Heart left ventricle (tissue), 13 donors: ENCODE results near the gene FTO.

ENCODE experiments used
- POLR2A ChIP-seq, 2 donors: fragments of 450-650 bp; IDR thresholded peaks; one replicate each; pipeline ENCODE4 v1.6.1; 2017; ENCODE audit warnings: antibody characterized with exemption in 2 of 2, mild to moderate bottlenecking in 2 of 2, moderate library complexity in 2 of 2
- TF ChIP-seq, protein P1 (sequence below), 12 donors: fragments of 200-600 bp; sonication (generic) in 4 of 12; IDR thresholded peaks; one replicate each; pipeline versions ENCODE4 v1.5.0 to v1.8.0; 2018 to 2022; ENCODE audit warnings: antibody characterized with exemption in 12 of 12, mild to moderate bottlenecking in 5 of 12
- donor health status: ischemic (EF 13 %, LVEDD 7.1; RV severe dilation, severe dysfunction).
- donor health status: DM: no; HTN: yes; CAD: no.
- donor health status: DM: no; HTN: no; CAD: no.
- donor health status: ischemic (EF 25% LVEDD 6.9; RV normal size, moderate dysfunction).
- donor health status: ischemic (EF 25% LVEDD 5.7; RV mildly dilated, moderate dysfunction).
- donor health status: ischemic (EF 35%, LVEDD 5.7; RV mildly dilated, moderate dysfunction).
- donor health status: nonischemic (EF 11% LVEDD 7.7; RV severe dilation, severe dysfunction).
- donor health status: DM: yes; HTN: yes; CAD: no.
- donor health status: PGD.
- donor health status: ischemic (EF 29% LVEDD 5.4; RV normal size, mild dysfunction).
- donor health status: nonischemic (EF 23%, LVEDD 6.1; RV moderate dilation, normal function).

DNA sequence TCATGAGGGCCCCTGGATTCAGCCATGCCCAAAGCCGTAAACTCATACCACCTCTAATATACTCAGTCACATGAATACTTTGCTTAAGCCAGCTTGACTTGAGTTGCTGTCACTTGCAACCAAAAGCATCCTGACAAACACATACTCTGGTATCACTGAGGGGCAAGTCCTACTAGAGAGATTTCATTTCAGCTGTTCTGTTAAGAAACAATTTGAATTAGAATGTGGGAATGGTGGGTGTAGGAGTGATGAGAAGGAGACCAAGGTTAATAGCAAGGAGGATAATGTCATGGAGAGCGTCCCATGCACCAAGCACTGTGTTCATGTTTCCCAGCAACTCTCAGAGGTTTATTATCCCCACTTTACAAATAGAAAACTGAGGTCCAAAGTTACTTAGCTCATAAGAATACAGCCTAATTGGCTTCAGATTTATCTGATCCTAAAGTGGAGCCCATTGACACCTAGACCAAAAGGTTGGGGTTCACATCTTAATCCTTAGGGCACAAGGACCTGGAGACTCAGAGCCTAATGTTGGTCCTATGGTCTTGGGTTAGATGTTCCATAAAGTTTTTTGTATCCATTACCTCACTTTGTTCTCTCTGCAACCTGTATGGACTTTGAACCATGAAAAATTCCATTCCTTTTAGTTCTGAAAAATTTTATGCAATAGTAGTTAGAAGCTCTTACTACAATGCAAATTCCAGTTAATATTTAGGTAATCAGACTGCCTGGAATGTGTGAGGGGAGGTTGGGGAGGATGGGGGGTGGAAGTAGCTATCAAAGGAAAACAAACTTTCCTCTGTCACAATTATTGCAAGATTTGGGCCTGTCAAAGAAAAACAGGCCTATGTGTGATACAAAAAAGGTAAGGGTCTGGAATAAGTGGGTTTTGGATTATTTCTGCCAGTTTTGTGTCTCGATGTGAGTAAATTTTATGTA lies 476.7 kb downstream of the FTO start:
- TF ChIP-seq, protein P1, sequence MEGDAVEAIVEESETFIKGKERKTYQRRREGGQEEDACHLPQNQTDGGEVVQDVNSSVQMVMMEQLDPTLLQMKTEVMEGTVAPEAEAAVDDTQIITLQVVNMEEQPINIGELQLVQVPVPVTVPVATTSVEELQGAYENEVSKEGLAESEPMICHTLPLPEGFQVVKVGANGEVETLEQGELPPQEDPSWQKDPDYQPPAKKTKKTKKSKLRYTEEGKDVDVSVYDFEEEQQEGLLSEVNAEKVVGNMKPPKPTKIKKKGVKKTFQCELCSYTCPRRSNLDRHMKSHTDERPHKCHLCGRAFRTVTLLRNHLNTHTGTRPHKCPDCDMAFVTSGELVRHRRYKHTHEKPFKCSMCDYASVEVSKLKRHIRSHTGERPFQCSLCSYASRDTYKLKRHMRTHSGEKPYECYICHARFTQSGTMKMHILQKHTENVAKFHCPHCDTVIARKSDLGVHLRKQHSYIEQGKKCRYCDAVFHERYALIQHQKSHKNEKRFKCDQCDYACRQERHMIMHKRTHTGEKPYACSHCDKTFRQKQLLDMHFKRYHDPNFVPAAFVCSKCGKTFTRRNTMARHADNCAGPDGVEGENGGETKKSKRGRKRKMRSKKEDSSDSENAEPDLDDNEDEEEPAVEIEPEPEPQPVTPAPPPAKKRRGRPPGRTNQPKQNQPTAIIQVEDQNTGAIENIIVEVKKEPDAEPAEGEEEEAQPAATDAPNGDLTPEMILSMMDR (IDR thresholded peaks at IDR 0.05), result no peak
- TF ChIP-seq POLR2A (IDR thresholded peaks at IDR 0.05), result no peak
